NK-92 (cell line): ENCODE data around the gene DCP2.
"Not testable (repeated sequence)": the region's sequence is repeated elsewhere in the genome, so short reads cannot be mapped to it uniquely, and the experiment has no call there.

ENCODE experiments used
- DNase-seq: peaks from one replicate; lab custom pipeline; 2025; ENCODE audit not compliant: unreplicated experiment; lab: John Stamatoyannopoulos, UW

Gene DCP2

GRCh38 chr5:112976432-112977309 is at the start of gene DCP2:
DCP2 (plus strand) TSS chr5:112976798; CDS start chr5:112976934, 136 bp downstream.
- peak; percentile 66 for DNase-seq

DNA sequence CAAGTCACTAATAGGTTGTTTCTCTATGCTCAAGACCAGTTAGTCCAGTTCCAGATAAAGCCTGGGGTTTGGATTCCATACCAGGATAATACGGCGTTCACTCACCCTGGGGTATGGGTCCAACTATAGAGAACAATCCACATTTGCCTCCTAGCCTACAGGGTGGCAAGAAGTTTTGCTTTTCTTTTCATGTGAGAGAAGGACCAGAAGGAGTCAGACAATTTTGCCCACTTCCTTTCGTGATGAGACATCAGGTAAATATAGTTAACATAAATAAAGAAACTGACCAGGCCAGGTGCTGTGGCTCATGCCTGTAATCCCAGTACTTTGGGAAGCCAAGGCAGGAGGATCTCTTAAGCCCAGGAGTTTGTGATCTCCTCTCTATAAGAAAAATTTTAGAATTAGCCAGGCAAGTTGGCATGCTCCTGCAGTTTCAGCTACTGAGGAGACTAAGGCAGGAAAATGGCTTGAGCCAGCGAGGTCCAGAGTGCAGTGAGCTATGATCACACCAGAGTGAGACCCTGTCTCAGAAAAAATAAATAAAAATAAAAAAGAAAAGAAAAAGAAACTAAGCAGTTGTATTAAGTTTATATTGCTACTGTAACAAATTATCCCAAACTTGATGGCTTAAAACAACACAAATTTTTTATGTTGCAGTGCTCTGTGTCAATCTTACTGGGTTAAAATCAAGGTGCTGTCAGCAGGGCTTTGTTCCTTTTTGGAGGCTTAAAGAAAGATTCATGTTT is 47.1 kb upstream of the DCP2 start:
- DNase-seq: no peak

GRCh38 chr5:112930082-112930344 is 46.6 kb upstream of the DCP2 start:
- no peak for DNase-seq

GRCh38 chr5:112931473-112931872 is 45.1 kb upstream of the DCP2 start:
- DNase-seq: no peak

- no peak for DNase-seq
These were observed 43.5 kb upstream of the DCP2 start for GRCh38 chr5:112933105-112933504.

- no peak for DNase-seq
These were observed 42.8 kb upstream of the DCP2 start for GRCh38 chr5:112933651-112934365.

GRCh38 chr5:112934366-112934663 is 42.3 kb upstream of the DCP2 start:
- no peak for DNase-seq

DNA sequence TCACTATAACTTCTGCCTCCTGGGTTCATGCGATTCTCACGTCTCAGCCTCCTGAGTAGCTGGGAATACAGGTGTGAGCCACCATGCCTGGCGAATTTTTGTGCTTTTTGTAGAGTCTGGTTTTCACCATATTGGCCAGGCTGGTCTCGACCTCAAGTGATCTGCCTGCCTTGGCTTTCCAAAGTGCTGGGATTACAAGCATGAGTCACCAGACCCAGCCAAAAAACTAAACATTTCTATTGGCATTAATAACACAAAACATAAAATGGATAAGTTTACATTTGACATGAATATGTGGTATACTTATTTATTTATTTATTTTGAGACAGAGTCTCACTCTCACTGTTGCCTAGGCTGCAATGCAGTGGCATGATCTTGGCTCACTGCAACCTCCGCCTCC is 40.9 kb upstream of the DCP2 start:
- no peak for DNase-seq

DNA sequence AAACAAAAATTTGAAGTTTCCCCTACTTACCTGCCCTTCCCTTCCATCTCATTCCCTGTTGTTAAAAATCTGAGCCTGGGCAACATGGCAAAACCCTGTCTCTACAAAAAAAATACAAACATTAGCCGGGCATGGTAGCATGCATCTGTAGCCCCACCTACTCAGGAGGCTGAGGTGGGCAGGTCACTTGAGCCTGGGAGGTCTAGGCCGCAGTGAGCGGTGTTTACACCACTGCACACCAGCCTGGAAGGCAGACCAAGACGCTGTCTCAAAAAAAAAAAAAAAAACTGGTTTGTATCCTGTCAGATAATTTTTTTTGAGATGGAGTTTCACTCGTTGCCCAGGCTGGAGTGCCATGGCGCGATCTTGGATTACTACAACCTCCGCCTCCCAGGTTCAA is 38.3 kb upstream of the DCP2 start:
- DNase-seq: no peak

DNA sequence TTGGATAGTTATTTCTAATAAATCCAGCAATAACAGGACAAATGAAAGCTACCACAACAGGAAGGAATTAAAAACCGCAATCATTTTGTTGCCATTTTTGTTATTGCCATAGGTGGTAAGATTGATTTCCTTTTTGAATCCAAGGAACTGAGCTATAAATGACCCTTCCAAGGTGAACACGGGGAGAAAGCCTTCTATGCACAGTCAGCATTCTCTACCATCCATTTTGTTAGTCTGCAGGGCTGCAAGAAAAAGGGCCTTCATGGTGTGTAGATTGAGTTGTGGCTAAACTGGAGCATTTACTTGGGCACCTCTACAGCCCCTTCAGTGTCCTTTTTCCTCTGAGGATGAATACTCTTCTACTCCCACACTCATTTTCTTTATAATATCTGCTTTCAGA is 35.9 kb upstream of the DCP2 start:
- no peak for DNase-seq

GRCh38 chr5:112948458-112948857 is 28.1 kb upstream of the DCP2 start:
- DNase-seq: no peak

DNA sequence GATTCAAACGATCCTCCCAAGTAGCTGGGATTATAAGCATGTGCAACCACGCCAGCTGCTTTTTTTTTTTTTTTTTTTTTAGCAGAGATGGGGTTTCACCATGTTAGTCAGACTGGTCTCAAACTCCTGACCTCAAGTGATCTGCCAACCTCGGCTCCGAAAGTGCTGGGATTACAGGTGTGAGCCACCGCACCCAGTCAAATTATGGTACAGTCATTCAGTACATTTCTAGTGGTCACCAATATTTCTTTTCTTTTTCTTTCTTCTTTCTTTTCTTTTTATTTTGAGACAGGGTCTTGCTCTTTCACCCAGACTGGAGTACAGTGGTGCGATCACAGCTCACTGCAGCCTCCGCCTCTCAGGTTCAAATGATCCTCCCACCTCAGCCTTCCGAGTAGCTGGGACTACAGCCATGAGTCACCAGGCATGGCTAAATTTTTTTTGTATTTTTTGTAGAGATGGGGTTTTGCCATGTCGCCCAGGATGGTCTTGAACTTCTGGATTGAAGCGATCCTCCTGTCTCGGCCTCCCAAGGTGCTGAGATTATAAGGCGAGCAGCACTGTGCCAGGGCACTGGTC is 25.4 kb upstream of the DCP2 start:
- DNase-seq: no peak

GRCh38 chr5:112956606-112957005 is 20.0 kb upstream of the DCP2 start:
- DNase-seq: no peak

- no peak for DNase-seq
These were observed 19.4 kb upstream of the DCP2 start for GRCh38 chr5:112957036-112957808.

DNA sequence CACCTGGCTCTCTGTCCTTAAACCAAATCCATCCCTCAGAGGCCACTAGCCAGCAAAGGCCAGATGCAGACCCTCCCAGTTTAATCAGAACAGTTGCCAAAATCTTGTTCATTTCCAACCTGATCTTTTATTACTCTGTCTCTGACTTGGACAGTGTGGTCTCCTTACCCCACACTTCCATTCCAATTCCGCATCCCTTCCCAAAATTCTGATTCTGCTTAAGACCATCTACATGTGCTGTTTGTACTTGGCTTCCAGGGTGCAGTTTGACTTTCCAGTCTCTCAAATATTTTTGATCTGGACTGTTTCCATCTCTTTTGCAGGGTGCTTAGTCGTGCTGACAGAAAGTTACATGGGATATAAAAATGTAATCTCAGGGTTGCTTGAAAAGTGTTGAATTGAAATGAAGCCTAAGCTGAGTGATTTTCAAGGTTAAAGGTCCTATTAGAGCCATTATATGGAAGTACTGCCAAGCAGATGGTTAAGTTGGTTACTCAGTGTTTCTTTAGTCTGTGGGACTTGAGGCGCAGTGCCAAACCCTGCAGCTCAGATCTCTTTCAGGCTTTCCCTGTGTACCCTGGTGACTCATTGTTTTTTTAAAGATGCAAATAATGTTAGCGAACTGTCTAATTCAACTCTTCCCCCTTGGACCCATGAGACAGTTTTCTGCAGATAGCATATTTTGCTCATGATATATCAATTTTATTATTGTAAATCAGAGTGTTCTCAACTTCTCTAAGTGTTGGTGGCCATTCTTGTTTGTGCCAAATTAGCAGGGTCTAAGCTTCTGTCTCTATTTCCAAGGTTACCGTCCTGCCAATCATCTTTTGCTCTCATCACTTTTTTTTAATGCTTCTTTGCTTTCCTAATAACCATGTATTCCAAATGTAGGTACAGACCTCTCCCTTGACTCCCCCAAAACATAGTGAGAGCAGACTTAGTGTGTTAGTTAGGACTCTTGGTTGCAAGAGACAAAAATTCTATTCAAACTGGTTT is 18.2 kb upstream of the DCP2 start:
- no peak for DNase-seq

DNA sequence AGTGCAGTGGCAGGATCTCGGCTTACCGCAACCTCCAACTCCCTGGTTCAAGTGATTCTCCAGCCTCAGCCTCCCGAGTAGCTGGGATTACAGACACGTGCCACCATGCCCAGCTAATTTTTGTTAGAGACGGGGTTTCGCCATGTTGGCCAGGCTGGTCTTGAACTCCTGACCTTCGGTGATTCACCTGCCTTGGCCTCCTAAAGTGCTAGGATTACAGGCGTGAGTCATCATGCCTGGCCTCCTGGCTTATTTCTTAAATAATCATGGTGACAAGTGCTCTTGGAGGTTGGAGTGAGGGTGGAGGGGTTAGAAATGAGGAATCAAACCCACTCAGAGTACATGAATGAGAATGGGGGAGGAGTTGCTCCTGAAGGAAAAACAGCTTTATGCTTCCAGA is 16.7 kb upstream of the DCP2 start:
- DNase-seq: not testable (repeated sequence)

- no peak for DNase-seq
These were observed 16.3 kb upstream of the DCP2 start for GRCh38 chr5:112960315-112960714.

DNA sequence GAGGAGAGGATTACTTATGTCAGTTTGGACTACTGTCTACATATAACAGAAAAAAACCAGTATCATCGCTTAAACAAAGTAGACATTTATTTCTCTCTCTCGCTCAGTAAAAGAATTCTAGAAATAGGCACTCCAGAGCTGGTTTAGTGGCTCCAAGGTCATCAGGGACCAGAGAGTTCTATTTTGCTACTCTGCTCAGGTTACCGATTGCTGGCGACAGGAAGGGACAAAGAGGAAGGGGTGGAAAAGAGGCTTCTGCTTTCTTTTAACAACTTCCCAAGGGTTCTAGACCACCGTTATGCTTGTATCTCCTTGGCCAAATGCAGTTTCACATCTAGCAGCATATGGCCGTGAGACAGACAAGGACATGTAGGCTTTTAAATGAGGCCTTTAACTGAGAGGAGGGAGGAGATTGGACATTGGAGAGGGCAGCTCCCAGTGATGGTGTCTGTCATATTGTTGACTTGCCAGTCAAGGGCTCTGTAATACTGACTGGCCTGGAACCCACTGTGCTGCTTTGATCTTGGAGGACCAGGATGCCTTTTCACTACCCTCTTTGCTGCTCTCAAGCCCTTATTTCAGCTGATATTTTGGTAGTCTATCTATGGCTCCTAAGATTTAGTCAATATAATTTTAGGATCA is 15.6 kb upstream of the DCP2 start:
- no peak for DNase-seq

DNA sequence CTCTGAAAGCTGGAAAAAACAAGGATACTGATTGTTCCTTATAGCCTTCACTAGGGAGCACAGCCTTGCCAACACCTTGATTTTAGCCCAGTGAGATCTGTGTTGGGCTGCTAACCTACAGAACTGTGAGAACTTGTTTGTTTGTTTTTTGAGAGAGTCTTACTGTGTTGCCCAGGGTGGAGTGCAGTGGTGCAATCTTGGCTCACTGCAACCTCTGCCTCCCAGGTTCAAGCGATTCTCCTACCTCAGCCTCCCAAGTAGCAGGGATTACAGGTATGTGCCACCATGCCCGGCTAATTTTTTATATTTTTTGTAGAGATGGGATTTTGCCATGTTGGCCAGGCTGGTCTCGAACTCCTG is 13.2 kb upstream of the DCP2 start:
- DNase-seq: not testable (repeated sequence)
